Measurements from ENCODE around the gene POLA1.

DNA sequence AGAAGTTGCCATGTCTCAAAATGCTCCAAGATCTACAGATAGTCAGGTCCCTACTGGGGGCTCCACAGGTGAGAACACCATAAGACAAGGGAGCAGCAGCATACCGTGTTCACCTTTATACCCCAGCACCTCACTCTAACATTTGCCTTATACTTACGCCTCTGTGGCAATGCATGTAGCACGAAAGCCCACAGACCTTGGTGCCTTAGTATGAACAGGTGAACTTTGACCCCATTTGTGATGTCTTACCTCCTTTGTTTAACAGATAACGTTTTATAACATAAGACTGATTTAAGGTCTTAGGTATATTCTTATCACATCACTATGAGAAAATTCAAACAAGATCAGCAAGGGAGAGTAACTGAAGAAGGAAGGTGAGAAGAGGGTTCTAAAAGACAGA is 193.2 kb downstream of the POLA1 start:
- TF ChIP-seq EP300 (IDR thresholded peaks at IDR 0.05): no peak
- TF ChIP-seq, protein P1, sequence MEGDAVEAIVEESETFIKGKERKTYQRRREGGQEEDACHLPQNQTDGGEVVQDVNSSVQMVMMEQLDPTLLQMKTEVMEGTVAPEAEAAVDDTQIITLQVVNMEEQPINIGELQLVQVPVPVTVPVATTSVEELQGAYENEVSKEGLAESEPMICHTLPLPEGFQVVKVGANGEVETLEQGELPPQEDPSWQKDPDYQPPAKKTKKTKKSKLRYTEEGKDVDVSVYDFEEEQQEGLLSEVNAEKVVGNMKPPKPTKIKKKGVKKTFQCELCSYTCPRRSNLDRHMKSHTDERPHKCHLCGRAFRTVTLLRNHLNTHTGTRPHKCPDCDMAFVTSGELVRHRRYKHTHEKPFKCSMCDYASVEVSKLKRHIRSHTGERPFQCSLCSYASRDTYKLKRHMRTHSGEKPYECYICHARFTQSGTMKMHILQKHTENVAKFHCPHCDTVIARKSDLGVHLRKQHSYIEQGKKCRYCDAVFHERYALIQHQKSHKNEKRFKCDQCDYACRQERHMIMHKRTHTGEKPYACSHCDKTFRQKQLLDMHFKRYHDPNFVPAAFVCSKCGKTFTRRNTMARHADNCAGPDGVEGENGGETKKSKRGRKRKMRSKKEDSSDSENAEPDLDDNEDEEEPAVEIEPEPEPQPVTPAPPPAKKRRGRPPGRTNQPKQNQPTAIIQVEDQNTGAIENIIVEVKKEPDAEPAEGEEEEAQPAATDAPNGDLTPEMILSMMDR (IDR thresholded peaks at IDR 0.05): no peak
- TF ChIP-seq POLR2AphosphoS5 (IDR thresholded peaks at IDR 0.05): no peak
- TF ChIP-seq POLR2A (IDR thresholded peaks at IDR 0.05): no peak
